HG03066 (cell line): ENCODE results near the gene BAIAP3.

Source experiments
- ATAC-seq: cut with Tn5 transposase; IDR thresholded peaks from one replicate; pipeline ENCODE4 v1.9.1; 2021; ENCODE audit warnings: low read depth; ENCODE audit not compliant: unreplicated experiment

Gene BAIAP3

DNA sequence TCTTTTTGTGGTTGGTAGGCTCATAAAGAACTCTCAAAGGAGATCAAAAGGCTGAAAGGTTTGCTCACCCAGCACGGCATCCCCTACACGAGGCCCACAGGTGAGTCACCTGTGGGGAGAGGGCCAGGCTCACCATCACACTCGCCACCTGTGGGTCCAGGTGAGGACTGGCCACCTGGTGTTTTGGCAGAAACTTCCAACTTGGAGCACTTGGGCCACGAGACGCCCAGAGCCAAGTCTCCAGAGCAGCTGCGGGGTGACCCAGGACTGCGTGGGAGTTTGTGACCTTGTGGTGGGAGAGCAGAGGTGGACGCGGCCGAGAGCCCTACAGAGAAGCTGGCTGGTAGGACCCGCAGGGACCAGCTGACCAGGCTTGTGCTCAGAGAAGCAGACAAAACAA, 29.4 kb downstream of the BAIAP3 start:
- no peak for ATAC-seq

DNA sequence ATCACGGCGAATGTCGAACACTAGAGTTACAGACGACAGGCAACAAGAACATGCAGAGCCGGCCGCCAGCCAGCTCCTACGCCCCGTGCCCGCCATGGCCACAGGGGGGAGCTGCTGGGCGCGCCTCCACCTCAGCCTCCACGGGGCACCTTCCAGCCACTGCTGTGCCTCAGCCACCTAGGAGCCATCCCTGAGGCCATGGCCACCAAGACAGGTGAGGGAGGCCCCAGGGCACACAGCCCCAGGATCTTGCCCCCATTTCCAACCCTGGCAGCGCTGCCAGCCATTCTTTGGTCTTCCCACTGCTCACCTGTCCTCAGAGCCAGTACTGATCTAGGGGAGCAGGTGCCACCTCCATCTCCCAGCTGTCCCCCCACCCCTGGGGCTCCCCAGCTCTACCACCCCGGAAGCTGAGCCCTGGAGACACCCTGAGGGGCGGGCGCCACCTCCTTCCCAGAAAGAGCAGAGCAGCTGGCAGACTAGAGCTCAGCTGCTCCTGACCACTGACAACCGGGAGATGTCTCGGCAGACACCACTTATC, 30.1 kb downstream of the BAIAP3 start:
- ATAC-seq: no peak

DNA sequence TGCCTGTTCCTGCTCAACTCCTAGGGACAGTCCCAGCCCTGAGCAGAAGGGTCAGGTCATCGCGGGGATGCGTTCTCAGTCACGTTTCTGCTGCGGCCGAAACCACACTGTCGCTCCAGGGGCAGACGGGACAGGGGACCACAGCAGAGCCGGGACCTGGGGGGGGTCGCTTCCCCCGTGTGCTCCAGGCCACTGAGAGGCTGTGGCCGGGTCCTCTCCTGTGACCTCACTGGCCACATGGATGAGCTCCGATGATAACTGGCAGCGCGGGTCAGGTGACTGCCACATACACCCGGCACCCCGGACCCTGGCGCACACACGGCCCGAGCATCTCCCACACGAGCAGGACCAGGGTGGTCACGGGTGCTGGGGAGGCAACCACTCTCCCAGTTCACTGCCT, 31.1 kb downstream of the BAIAP3 start:
- no peak for ATAC-seq

DNA sequence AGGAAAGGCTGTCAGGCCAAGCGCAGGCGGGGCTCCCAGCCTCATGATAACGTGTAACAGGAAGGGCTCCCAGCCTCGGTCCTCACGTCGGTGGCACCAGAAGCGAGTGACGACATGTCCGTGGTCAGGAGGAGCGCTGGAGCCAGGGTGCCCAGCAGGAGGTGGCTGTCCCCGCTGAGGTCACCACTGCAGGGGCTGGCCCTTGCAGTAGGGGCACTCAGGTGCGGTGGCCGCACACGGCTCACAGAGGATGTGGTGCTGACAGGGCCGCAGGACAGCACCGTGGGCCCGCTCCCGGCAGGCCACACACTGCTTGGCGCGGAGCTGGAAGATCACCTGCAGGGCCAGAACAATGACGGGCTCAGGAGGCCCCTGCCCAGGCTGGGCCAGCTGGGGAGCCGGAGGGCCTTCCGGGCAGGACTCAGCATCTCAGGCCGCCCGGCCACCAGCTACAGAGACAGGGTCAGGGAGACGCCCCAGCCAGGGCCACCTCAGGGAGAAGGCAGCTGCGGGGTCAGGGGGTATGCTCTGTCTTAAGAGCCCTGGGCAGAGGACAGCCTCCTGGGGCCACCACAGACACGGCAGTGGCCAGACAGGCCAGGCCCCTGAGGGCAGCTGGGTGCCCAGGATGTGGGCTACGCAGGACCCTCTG, 32.7 kb downstream of the BAIAP3 start:
- ATAC-seq: no peak

DNA sequence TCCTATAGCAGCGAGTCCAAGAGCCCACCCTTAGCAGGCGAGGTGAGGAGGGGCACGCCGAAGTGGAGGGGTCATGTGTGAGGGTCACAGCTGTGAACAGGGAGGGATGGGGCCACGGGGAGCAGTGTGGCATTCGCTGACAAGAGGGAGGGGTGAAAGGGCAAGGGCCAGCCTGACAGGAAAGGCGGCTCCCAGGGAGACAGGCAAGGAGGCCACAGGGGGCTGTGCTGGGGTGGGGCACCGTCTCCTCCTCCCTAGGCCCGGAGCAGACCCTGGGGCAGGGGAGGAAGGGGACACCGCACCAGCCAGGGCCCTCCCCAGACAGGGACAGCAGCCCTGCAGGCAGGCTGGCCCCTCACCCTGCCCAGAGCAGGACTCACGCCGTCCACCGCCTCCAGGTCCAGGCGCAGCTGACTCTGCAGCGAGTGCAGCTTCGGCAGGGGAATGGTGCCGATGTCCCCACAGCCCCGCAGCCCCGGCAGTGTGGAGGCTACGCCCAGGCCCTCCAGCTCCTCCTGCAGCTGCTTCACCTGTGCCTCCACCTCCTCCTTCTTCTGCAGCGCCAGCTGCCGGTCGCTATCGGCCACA, 33.4 kb downstream of the BAIAP3 start:
- no peak for ATAC-seq

DNA sequence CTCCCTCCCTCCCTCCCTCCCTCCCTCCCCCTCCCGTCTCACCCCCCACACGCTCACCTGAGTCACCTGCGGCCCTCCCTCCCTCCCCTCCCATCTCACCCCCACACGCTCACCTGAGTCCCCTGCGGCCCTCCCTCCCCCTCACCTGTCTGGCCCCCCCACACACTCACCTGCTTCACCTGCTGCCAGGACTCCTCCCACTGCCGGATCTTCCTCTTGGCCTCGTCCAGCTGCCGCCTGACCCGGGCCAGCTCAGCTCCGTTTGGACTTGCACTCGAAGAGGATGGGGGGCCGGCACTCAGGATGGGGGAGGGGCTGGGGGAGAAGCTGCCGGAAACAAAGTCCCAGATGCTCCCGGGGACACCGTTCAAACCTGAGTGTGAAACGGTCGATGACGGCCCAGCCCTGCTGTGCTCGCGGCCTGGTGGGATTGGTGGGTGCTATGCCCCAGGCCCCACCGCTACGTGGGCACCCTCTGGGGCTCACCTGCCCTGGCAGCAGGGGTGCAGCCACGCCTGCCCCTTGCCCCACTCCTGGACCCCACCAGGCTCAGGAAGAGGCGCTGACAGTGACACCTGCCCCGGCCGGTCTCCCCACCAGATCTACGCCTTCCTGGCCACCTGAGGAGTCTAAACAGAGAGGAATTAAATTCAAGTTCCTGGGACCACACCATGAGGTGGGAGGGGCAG, 34.2 kb downstream of the BAIAP3 start:
- ATAC-seq: no peak

DNA sequence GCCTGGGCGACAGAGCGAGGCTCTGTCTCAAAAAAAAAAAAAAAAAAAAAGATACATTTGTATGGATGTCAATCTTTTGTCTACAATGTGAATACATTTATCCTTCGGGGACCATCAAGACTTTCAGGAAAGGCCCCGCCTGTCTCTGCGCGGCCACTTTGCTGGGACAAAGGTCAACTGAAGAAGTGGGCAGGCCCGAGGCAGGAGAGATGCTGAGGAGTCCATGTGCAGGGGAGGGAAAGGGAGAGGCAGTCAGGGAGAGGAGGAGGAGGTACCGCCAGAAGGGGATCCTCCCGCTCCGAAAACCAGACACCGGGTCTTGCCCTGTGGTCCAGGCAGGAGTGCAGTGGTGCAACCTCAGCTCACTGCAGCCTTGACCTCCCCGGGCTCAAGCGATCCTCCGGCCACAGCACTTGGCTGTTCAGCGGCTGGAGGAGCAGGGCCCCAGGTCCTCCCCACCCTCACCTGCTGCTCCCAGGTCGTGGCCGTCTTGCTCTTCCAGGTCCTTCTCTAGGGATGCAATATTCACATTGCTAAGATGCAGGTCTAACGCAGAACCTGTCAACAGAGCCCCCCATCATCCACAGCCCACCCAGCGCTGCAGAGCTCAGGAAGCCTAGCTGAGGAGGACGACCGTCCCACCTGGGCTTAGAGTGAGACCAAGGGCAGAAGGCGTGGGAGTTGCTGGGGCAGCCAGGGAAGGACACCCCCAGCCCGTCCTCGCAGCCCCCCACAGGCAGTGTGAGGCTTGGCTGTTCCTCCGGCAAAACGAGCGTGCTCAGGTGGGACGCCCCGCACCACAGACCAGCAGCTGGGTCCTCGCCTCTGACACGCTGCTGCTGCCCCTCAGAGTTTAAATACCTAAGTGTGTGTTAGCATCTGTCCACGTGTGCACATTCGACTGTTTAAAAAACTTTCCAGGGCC, 37.9 kb downstream of the BAIAP3 start:
- ATAC-seq: no peak

DNA sequence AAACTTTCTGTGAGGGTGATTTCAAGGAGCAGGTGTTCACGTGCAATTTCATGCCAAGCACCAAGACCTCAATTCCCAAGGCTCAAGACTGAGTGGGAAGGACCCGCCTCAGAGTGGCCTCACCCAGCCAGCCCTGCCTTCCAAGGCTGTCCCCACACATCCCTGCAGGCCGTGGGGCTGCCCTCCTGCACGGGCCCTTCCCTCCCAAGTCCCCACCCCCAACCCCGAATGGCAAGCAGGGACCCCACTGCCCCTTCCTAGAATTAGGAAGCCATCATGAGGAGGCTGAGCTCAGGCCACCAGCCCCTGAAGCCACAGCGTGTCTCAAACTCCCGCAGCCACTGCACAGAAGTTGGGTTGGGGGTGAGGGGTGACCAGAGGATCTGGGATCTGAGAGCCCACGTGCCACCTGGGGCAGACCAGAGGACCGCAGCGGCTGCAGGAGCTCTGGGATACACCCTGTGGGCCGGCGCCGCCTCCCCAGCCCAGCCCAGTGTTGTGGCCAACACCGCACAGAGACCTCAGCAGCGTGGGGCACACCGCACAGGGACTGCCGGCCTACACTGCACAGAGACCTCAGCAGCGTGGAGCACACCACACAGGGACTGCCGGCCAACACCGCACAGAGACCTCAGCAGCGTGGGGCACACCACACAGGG, 39.0 kb downstream of the BAIAP3 start:
- ATAC-seq: no peak

DNA sequence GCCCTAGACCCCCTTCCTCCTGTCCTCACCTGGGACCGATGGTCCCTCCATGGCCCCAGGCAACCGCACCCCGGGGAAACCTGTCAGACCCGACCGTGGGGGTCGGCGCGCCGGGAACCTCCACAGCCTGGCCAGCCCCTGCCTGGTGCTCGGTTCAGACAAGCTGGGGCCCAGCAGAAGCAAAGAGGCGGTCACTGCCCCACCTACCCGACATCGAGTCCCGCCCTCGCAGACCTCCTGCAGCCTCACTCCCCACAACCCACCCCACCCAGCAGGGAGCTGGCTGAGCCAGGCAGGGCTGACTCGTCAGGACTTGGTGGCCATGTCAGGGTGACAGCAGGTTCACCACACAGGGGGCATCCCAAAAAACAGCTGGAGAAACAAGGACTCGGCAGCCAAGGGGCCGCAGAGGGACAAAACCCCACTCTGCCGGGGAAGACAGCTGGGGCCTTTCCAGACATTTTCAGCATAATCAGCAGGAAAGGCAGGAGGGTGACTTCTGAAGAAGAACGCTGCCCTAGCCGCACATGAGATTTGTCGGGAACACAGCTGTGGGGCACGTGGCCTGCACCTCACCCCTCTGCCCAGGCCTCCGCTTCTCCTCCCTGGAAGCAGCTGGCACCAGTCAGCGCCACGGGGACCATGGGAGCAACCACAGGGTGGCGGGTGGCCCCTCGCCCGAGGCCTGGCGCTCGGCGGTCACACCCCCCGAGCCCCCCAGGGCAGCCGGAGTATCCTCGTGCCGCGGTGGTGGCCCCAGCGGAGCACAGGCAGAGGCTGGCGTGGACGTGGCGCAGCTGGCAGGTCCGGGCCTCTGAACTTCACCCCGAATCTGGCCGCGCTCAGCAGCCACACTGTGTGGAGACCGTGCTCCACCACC, 41.2 kb downstream of the BAIAP3 start:
- no peak for ATAC-seq

DNA sequence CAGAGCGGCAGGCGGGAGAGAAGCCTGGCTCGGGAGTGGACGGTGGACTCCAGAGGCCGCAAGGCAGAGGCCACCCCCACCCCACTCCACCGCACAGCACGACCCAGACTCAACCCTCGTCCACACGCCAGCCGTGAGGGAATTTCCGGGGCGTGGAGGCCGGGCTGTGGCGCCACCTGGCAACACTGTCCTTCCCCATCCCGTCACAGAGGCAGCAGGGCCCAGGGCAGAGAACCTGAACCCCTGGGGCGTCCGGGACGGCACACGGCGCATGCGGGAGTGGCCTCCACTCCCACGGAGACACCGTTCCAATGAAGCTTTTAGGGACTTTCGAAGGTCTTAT, 41.8 kb downstream of the BAIAP3 start:
- no peak for ATAC-seq

DNA sequence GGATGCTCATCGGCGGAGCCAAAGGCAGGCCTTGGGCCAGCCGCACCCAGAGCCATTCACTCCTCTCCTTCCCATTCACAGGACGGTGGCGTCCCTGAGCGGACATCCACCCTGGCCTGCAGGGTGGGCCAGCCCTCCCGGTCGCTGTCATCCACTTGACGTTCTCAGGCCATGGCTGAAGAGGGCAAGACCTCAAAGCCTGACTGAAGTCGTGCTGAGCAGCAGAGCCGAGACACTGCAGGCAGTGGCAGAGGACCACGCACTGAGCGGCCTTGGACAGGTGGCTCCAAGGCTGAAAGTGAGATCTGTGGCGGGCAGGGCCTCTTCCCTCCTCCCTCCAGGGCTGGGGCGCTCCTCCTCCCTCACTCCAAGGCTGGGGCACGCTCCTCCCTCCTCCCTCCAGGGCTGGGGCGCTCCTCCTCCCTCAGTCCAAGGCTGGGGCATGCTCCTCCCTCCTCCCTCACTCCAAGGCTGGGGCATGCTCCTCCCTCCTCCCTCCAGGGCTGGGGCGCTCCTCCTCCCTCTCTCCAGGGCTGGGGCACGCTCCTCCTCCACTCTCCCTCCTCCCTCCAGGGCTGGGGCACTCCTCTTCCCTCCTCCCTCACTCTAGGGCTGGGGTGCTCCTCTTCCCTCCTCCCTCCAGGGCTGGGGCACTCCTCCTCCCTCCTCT, 42.4 kb downstream of the BAIAP3 start:
- ATAC-seq: no peak

DNA sequence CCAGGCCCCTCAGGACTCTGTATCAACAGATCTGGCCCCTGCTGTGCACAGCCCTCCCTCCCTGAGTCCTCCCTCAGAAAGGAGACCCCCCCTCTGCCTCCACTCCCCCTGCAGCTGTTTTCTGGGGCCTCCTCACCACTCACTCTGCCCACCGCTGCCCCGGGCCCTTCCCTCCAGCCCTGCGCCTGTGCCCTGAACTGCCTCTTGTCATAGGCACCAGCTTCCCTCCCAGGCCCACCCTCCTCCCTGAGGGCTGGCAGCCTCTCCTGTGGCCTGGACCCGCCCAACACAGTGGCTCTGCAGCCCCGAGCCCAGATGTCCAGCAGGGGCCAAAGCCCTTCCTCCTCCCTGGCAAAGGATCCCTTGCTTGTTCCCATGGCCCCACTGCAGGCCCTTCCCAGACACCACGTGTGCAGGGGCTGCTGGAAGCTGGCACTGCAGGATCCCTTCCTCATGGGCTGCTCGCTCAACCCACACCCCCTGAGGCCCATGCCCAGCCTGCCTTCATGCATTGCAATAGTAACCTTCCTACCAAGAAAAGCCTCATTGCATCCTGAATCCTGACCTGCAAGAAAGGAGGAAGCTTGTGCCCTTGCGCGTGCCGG, 44.1 kb downstream of the BAIAP3 start:
- no peak for ATAC-seq

DNA sequence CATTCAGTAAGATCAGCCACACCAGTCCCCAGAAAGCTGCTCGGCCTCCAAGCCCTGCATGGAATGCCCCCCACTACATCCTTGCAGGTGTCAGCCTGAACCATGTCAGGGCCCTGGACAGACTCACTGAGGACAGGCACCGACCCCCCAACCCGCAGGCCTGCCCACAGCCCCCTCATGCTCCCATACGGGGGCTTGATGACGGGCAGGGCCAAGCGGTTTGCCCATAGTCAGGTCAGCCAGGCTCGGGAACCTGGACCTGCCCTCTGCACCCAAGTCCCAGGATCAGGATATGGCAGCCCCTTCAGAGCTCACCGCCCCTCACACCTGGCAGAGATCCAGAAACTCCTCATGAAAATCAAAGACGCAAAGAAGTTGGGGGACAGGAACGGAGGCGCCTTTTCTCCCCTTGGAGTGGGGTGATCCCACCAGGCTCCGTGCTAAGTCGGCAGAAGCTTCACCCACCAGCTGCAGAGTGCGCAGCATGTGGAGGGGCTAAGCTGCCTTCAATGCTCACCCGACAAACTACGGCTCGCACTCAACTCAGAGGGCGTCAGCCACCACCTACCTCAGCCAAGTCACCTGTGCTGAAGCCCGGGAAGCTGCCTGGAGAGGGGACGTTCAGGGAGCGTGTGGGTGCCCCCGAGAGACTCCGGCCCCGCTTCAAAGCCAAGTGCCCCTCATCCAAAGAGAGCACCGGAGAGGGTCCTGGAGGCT, 44.8 kb downstream of the BAIAP3 start:
- ATAC-seq: no peak

DNA sequence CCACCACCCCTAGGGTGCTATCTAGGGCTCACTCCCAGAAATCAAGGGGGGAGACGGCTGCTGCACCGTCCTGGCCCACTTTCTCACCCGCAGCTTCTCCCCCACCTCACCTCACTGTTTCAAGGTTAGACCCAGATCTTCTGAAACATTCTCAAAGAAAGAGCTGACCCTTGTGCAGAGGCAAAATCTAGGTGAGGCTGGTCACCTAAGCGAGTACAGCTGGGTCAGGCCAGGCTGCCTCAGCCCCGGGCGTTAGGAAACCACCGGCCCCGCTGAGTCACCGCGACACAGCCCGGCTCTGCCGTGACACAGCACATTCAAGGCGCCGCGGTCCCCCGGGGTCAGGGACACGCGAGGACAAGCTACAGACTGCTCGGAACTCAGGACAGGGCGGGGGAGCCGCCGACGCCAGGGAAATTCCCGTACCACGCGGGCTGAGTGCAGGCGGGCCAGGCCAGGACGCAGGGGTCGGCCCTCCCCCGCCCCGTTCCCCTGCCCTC, 45.4 kb downstream of the BAIAP3 start:
- no peak for ATAC-seq

DNA sequence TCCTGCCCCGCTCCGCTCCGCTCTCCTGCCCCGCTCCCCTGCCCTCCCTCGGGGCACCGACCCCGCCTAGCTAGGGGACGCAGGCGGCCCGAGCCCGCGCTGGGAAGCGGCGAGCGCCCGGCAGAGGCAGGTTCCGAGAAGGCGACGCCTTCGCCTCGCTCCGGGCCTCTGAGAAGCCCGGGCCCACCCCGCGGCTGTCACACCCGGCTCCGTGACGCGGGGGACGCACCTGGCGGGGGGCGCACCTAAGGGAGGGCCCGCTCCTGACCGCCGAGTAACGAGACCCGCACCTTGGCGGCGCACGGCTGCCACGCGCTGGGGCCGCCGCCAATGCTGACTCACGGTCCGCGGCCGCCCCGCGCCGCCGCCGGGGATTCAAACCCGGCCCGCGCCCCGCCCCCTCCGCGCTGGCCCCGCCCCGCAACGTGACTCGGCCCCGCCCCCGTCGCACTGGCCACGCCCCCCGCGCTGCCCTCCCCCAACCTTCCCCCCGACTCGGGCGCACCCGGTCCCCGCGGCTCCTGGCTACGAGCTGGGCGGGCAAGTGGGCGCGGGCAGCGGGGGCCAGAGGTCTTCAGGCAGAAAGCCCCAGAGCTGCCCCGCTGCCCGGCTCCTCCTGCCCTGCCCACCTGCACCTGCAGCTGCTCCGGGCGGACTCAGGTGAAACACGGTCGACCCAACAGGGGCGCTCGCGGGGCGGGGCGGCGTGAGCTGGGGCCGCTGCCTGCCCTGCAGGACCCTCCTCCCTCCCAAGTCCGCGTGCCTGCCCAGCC, 46.0 kb downstream of the BAIAP3 start:
- ATAC-seq: no peak

DNA sequence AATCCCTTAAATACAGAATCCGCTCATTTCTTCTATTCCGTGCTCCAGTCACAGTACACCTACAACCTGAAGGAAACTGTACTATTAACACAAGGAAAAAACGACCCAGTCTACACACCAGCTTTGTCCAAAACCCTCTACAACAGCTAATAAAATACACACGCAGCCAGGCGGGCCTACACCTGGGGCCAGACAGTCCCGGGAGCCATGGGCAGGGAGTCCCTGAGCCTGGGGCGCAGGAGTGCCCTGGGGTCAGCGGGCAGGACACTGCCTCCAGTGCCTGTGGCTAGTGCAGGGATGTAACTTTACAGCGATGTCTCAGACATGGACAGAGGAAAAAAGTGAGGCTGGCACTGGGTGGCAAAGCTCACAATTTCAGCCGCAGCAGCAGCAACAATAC, 46.8 kb downstream of the BAIAP3 start:
- ATAC-seq: no peak
